HepG2 (cell line): ENCODE data around the gene FAM118B. TPM values are rescaled to one million over a fixed set of nuclear protein-coding genes. Genes with fewer than 3 reads are reported as not detected.

Source experiments
- ATAC-seq: fragments of 200-7000 bp; cut with Tn5 transposase; 3 replicates; pipeline ENCODE4 v1.9.1; 2020; ENCODE audit warnings: mild to moderate bottlenecking, moderate library complexity
- BruUV-seq: library from RNA; stranded (reverse); fragments of 400-500 nt; replicated peaks from 2 replicates; lab custom pipeline; 2021; lab: Mats Ljungman, UMichigan
- CTCF ChIA-PET: fragments of 300-600 bp; formaldehyde crosslinking; extraction: SDS; loops from one replicate; lab custom pipeline; 2021; ENCODE audit warnings: low total read pairs, inconsistent platforms, low intra/inter-chr PET ratio; lab: Yijun Ruan, JAX
- POLR2A ChIA-PET: fragments of 350-600 bp; sonication (Branson Sonifier 250); formaldehyde crosslinking; loops from one replicate; lab custom pipeline; 2020; ENCODE audit warnings: antibody characterized with exemption, inconsistent platforms; lab: Yijun Ruan, JAX
- DNase-seq: peaks from one replicate; pipeline ENCODE4 v3.0.0-alpha.2; 2015; ENCODE audit warnings: low spot score
- FAIRE-seq: peaks from 3 replicates; lab custom pipeline; 2011; peaks lifted over from hg19 to GRCh38; lab: Jason Lieb, UNC
- H2AFZ ChIP-seq: one replicate; pipeline ENCODE4 v1.6.1; 2011; ENCODE audit warnings: low read length, inconsistent platforms
- H3K27ac ChIP-seq: fragments of 300-600 bp; 3 replicates; pipeline ENCODE4 v1.8.0; 2011; ENCODE audit warnings: mixed run types, mild to moderate bottlenecking, mixed read lengths, low read length, inconsistent platforms; ENCODE audit not compliant: insufficient read depth; ENCODE audit errors: extremely low read length
- H3K27me3 ChIP-seq, 2 experiments: fragments of 200-600 bp in 1 of 2; 2 replicates in 1 of 2; 3 replicates in 1 of 2; pipeline versions ENCODE4 v1.6.0 to v1.8.0; 2011; ENCODE audit warnings: low read length in 2 of 2, mild to moderate bottlenecking in 2 of 2, moderate library complexity in 2 of 2, inconsistent platforms in 1 of 2; ENCODE audit not compliant: insufficient read depth in 2 of 2, control insufficient read depth in 1 of 2
- H3K36me3 ChIP-seq, 2 experiments: fragments of 200-600 bp in 1 of 2; replicated peaks in 1 of 2; 2 replicates in 1 of 2; 3 replicates in 1 of 2; pipeline versions ENCODE4 v1.5.1 to v1.8.0; 2011; ENCODE audit warnings: low read length in 2 of 2, inconsistent platforms in 1 of 2; ENCODE audit not compliant: insufficient read depth in 2 of 2, control insufficient read depth in 1 of 2
- H3K4me1 ChIP-seq: 2 replicates; pipeline ENCODE4 v1.5.1; 2012; ENCODE audit warnings: low read length, inconsistent platforms; ENCODE audit not compliant: insufficient read depth
- H3K4me2 ChIP-seq: 2 replicates; pipeline ENCODE4 v1.6.0; 2011; ENCODE audit warnings: low read depth, low read length, inconsistent platforms
- H3K4me3 ChIP-seq, 3 experiments: fragments of 200-600 bp in 1 of 3; sonication (generic), shearing (Covaris generic) in 1 of 3; replicated peaks in 1 of 3; 2 replicates each; pipeline ENCODE4 v1.5.1; 2011 to 2016; ENCODE audit warnings: low read length in 3 of 3, inconsistent platforms in 2 of 3, low read depth in 2 of 3, mild to moderate bottlenecking in 2 of 3, control low read depth in 1 of 3, mixed read lengths in 1 of 3; ENCODE audit not compliant: insufficient read depth in 1 of 3
- H3K79me2 ChIP-seq: one replicate; pipeline ENCODE4 v1.6.1; 2011; ENCODE audit warnings: low read length, inconsistent platforms; ENCODE audit not compliant: insufficient read depth
- H3K9ac ChIP-seq: 2 replicates; pipeline ENCODE4 v1.6.0; 2011; ENCODE audit warnings: mild to moderate bottlenecking, low read depth, low read length, inconsistent platforms; ENCODE audit not compliant: insufficient read depth
- H3K9me3 ChIP-seq: 2 replicates; pipeline ENCODE4 v1.5.1; 2012; ENCODE audit warnings: mild to moderate bottlenecking, low read length
- H4K20me1 ChIP-seq: 2 replicates; pipeline ENCODE4 v1.6.0; 2011; ENCODE audit warnings: inconsistent platforms, mild to moderate bottlenecking, low read length, moderate library complexity; ENCODE audit not compliant: insufficient read depth
- AGO2 ChIP-seq: fragments of 200-400 bp; formaldehyde crosslinking; optimal IDR thresholded peaks from 2 replicates; pipeline ENCODE3; 2017; ENCODE audit warnings: mild to moderate bottlenecking, low read depth, low read length, moderate library complexity
- ATF7-NPFF ChIP-seq: sonication (generic); formaldehyde crosslinking; IDR thresholded peaks from 2 replicates; pipeline ENCODE4 v1.8.1; 2023; ENCODE audit warnings: mild to moderate bottlenecking, low read depth, missing genetic modification reagents, moderate library complexity
- CEBPB ChIP-seq: IDR thresholded peaks from 2 replicates; pipeline ENCODE4 v1.6.1; 2011; ENCODE audit warnings: low read depth, low read length, improper control_type of control experiment, borderline replicate concordance
- EED ChIP-seq: sonication (generic); formaldehyde crosslinking; IDR thresholded peaks from 2 replicates; pipeline ENCODE4 v1.5.0; 2020; ENCODE audit warnings: mild to moderate bottlenecking, missing genetic modification reagents
- ETV5 ChIP-seq: IDR thresholded peaks from 2 replicates; pipeline ENCODE4 v1.6.1; 2018; ENCODE audit warnings: missing biosample characterization, missing genetic modification reagents, inconsistent platforms, borderline replicate concordance
- HNRNPLL ChIP-seq: fragments of 200-400 bp; formaldehyde crosslinking; IDR thresholded peaks from 2 replicates; pipeline ENCODE4 v1.6.1; 2017; ENCODE audit warnings: mild to moderate bottlenecking, low read depth, low read length; ENCODE audit not compliant: poor library complexity, severe bottlenecking
- MAZ ChIP-seq, 2 experiments: sonication (generic) in 1 of 2; formaldehyde crosslinking in 1 of 2; IDR thresholded peaks; 2 replicates each; pipeline versions ENCODE4 v1.5.0 to v1.6.1; 2012 to 2020; ENCODE audit warnings: low read depth in 2 of 2, mild to moderate bottlenecking in 2 of 2, borderline replicate concordance in 1 of 2, improper control_type of control experiment in 1 of 2, low read length in 1 of 2, missing genetic modification reagents in 1 of 2, moderate library complexity in 1 of 2
- REL ChIP-seq: sonication (generic); formaldehyde crosslinking; conservative IDR thresholded peaks from 2 replicates; pipeline ENCODE4 v1.8.0; 2022; ENCODE audit warnings: mild to moderate bottlenecking, missing genetic modification reagents, moderate library complexity
- RXRA ChIP-seq: sonication (generic); formaldehyde crosslinking; IDR thresholded peaks from 2 replicates; pipeline ENCODE4 v1.5.1; 2020; ENCODE audit warnings: missing genetic modification reagents
- SAFB2 ChIP-seq: sonication (generic); formaldehyde crosslinking; IDR thresholded peaks from 2 replicates; pipeline ENCODE4 v1.5.1; 2020; ENCODE audit warnings: missing genetic modification reagents, low read depth, mild to moderate bottlenecking, borderline replicate concordance
- SOX13 ChIP-seq, 3 experiments: fragments of 450-650 bp in 1 of 3; sonication (generic) in 1 of 3; formaldehyde crosslinking in 1 of 3; IDR thresholded peaks in 2 of 3; conservative IDR thresholded peaks in 1 of 3; 2 replicates each; pipeline versions ENCODE4 v1.5.0 to v1.6.1; 2016 to 2020; ENCODE audit warnings: antibody characterized with exemption in 1 of 3, mild to moderate bottlenecking in 1 of 3, missing compliant biosample characterization in 1 of 3, missing genetic modification reagents in 1 of 3, moderate library complexity in 1 of 3
- ZBTB38 ChIP-seq: sonication (generic); formaldehyde crosslinking; IDR thresholded peaks from 2 replicates; pipeline ENCODE4 v1.5.1; 2020; ENCODE audit warnings: mild to moderate bottlenecking, missing genetic modification reagents
- ZC3H13 ChIP-seq: sonication (generic); formaldehyde crosslinking; IDR thresholded peaks from 2 replicates; pipeline ENCODE4 v1.8.1; 2023; ENCODE audit warnings: mild to moderate bottlenecking, missing genetic modification reagents, moderate library complexity
- ZNF296 ChIP-seq: sonication (generic); formaldehyde crosslinking; conservative IDR thresholded peaks from 2 replicates; pipeline ENCODE4 v1.5.0; 2020; ENCODE audit warnings: mild to moderate bottlenecking, missing genetic modification reagents
- ZNF451 ChIP-seq: sonication (generic); formaldehyde crosslinking; IDR thresholded peaks from 2 replicates; pipeline ENCODE4 v1.5.0; 2020; ENCODE audit warnings: mild to moderate bottlenecking, missing genetic modification reagents
- ZNF768 ChIP-seq: sonication (generic); formaldehyde crosslinking; IDR thresholded peaks from 2 replicates; pipeline ENCODE4 v1.4.0; 2020; ENCODE audit warnings: missing genetic modification reagents
- WGBS: methylation state at CpG from one replicate; pipeline ENCODE4 v1.1.6; 2017; ENCODE audit warnings: low lambda C conversion rate; 5-methylcytosine and 5-hydroxymethylcytosine counted together
- in situ Hi-C: cut with HindIII; loops from 2 replicates; pipeline ENCODE4 v1.10.0; 2017; ENCODE audit warnings: low pct_unique_long_range_greater_than_20kb; ENCODE audit not compliant: extremely low pct_ligation_motif_present
- intact Hi-C: fragments of 100-400 bp; cut with micrococcal nuclease; formaldehyde crosslinking; loops from one replicate; pipeline ENCODE4 v1.10.0; 2022; ENCODE audit not compliant: unreplicated experiment
- polyA plus RNA-seq, 8 experiments: library from polyadenylated mRNA; depleted of rRNA in 3 of 8; stranded (reverse) in 7 of 8; unstranded in 1 of 8; fragments of >200 nt; fragmentation: Illumina TruSeq in 4 of 8; extraction: Trizol in 4 of 8; gene quantifications; 2 replicates each; pipeline versions ENCODE4 v1.2.1 to v1.2.3, GENCODE V29; 2011 to 2016; ENCODE audit warnings: low read depth in 4 of 8, missing spikeins in 1 of 8, mixed read lengths in 1 of 8; ENCODE audit not compliant: insufficient read depth in 1 of 8
- total RNA-seq, 5 experiments: library from RNA; depleted of rRNA; stranded (reverse); fragments of >200 nt; fragmentation: Illumina TruSeq; extraction: Trizol; gene quantifications; 2 replicates each; pipeline ENCODE4 v1.2.3, GENCODE V29; 2016; ENCODE audit warnings: low read depth in 1 of 5
- TF ChIP-seq, protein P1 (sequence below), 2 experiments: sonication (generic) in 1 of 2; formaldehyde crosslinking in 1 of 2; IDR thresholded peaks; 2 replicates each; pipeline versions ENCODE4 v1.4.0 to v1.6.1; 2018 to 2020; ENCODE audit warnings: missing genetic modification reagents in 2 of 2, borderline replicate concordance in 1 of 2, low read depth in 1 of 2, mild to moderate bottlenecking in 1 of 2, missing biosample characterization in 1 of 2
- TF ChIP-seq, protein P2 (sequence below): sonication (generic); formaldehyde crosslinking; IDR thresholded peaks from 2 replicates; pipeline ENCODE4 v1.5.1; 2020; ENCODE audit warnings: missing genetic modification reagents, mild to moderate bottlenecking, borderline replicate concordance

FAM118B gene
- total and polyA plus RNA-seq, 2 of the 13 experiments (the other 11 are each of a cell fraction or from before 2014, with no cell fraction given), result 10.2 to 25.7 TPM

DNA sequence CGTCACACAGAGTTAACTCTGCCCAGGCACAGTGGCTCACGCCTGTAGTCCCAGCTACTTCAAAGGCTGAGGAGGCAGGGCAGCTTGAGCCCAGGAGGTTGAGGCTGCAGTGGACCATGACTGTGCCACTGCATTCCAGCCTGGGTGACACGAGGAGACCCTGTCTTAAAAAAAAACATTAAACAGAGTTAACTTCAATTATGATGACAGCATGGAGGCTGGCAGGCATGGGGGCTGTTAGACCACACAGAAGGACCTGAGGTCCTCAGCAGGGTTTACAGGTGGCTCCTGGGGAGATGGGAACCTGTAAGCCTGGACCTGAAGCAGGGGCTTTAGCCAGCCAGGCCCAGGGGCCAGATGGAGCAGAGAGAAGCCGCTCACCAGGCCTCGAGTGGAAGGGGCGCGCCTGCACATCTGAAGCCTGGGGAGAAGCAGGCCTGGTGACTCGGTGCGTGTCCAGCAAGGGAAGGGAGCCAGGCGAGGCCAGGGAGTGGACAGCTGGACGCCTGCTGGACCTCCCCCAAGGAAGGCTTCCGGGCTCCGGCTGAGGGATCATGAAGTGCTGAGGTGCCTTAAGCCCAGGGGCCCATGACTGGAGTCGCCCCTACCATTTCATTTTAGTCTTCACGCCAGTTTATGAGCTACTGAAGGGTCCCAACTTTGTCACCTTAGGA lies 25.4 kb upstream of the FAM118B start:
- peak overlapping the region; percentile 85 for H3K4me2 ChIP-seq
- no TSS peak for BruUV-seq
- no peaks in the 10 kb centered on the region for H3K9me3 ChIP-seq
- WGBS, result 60% methylated on average over 9 of the region's 15 CpGs
- H3K4me1 ChIP-seq, result peaks cover 96% of the 10 kb centered on the region
- FAIRE-seq (no peak), ATAC-seq (peak; percentile 6), DNase-seq (no peak)
- ChIA-PET POLR2A (interaction anchor here (0.8 to 7.7 kb wide), 19 partner anchors 8 to 283 kb away, joined by 3 to 87 read pairs (median 4); partner anchors contain the start of genes DCPS and PUS3), CTCF (interaction anchor here (1.2 kb wide), 1 partner anchor 244 kb away, joined by 3 read pairs; no protein-coding TSS in a partner anchor)
- peak overlapping the region in 1 of 3 experiments; percentile 60; a peak in 1 of 6 replicates for H3K4me3 ChIP-seq
- intact Hi-C loops, result loop anchor here (1.0 to 2.0 kb wide), 2 partner anchors 39 to 123 kb away; partner anchors contain the start of gene CDON
- in situ Hi-C loops, result loop anchor here (5.0 kb wide), 1 partner anchor 264 kb away; no protein-coding TSS in a partner anchor
- H2AFZ ChIP-seq, result no peak overlapping the region
- peak overlapping the region; percentile 70 for H3K9ac ChIP-seq
- H3K27ac ChIP-seq, result peak overlapping the region; percentile 94
- H3K79me2 ChIP-seq, result no peaks in the 10 kb centered on the region
- H3K27me3 ChIP-seq, result no peaks in the 10 kb centered on the region
- peaks cover under 1 to 2% of the 10 kb centered on the region in 2 experiments; a peak in 1 of 5 replicates for H3K36me3 ChIP-seq
- no peaks in the 10 kb centered on the region for H4K20me1 ChIP-seq
- peak; percentile 79; the same call in 1 of the 2 replicates for TF ChIP-seq EED
- no peak for TF ChIP-seq MAZ (IDR thresholded peaks at IDR 0.05; ENCODE audit: borderline replicate concordance, low read depth, low read length)
- peak; percentile 65; the same call in 1 of the 2 replicates for TF ChIP-seq MAZ (CRISPR knock-in tag; IDR thresholded peaks at IDR 0.05; ENCODE audit: low read depth)
- TF ChIP-seq, protein P1, sequence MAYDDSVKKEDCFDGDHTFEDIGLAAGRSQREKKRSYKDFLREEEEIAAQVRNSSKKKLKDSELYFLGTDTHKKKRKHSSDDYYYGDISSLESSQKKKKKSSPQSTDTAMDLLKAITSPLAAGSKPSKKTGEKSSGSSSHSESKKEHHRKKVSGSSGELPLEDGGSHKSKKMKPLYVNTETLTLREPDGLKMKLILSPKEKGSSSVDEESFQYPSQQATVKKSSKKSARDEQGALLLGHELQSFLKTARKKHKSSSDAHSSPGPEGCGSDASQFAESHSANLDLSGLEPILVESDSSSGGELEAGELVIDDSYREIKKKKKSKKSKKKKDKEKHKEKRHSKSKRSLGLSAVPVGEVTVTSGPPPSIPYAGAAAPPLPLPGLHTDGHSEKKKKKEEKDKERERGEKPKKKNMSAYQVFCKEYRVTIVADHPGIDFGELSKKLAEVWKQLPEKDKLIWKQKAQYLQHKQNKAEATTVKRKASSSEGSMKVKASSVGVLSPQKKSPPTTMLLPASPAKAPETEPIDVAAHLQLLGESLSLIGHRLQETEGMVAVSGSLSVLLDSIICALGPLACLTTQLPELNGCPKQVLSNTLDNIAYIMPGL (CRISPR knock-in tag; IDR thresholded peaks at IDR 0.05; ENCODE audit: borderline replicate concordance in 1 of 2, low read depth in 1 of 2), result no peak
- TF ChIP-seq, protein P2, sequence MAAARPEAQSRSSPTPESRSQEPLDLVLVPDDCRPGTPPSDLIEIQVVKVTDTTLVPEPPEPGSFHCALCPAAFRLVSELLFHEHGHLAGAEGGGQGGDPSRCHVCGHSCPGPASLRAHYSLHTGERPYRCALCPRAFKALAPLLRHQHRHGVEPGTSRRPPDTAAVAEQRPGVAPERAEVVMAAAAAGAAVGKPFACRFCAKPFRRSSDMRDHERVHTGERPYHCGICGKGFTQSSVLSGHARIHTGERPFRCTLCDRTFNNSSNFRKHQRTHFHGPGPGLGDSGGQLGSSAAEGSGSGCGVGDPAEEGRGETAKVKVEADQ (CRISPR knock-in tag), result 0 out of 2 replicates have a peak, but pooled peaks have one; percentile 13
- TF ChIP-seq SAFB2 (CRISPR knock-in tag), result 0 out of 2 replicates have a peak, but pooled peaks have one; percentile 3
- TF ChIP-seq ZNF296, result 0 out of 2 replicates have a peak, but pooled peaks have one; percentile 91
- TF ChIP-seq CEBPB, result no peak
- peak; percentile 85 for TF ChIP-seq ZBTB38 (CRISPR knock-in tag)
- TF ChIP-seq AGO2, result peak; percentile 74
- peak; percentile 30; the same call in 1 of the 2 replicates for TF ChIP-seq ZNF768 (CRISPR knock-in tag)
- no peak for TF ChIP-seq SOX13 (IDR thresholded peaks at IDR 0.05)
- TF ChIP-seq SOX13 (CRISPR knock-in tag; conservative IDR thresholded peaks at IDR 0.05 in 1 of 2, IDR thresholded peaks at IDR 0.05 in 1 of 2), result no peak
- peak; percentile 22 for TF ChIP-seq HNRNPLL
- TF ChIP-seq ZNF451 (CRISPR knock-in tag), result 0 out of 2 replicates have a peak, but pooled peaks have one; percentile 7
- 0 out of 2 replicates have a peak, but pooled peaks have one; percentile 18 for TF ChIP-seq RXRA (CRISPR knock-in tag)
- TF ChIP-seq REL (CRISPR knock-in tag), result no peak
- 0 out of 2 replicates have a peak, but pooled peaks have one; percentile 37 for TF ChIP-seq ATF7-NPFF (CRISPR knock-in tag)
- TF ChIP-seq ZC3H13 (CRISPR knock-in tag), result 0 out of 2 replicates have a peak, but pooled peaks have one; percentile 28
- 0 out of 2 replicates have a peak, but pooled peaks have one; percentile 1 for TF ChIP-seq ETV5 (CRISPR knock-in tag)
